Right lobe of liver (tissue), 6 donors: ENCODE results near the gene THSD7B. TPM values are rescaled to one million over a fixed set of nuclear protein-coding genes. Genes with fewer than 3 reads are reported as not detected.

Experiments used
- ATAC-seq, 4 donors: fragments of 200-7000 bp; cut with Tn5 transposase; one replicate each; pipeline ENCODE4 v1.9.1; 2020; ENCODE audit warnings: mild to moderate bottlenecking in 4 of 4, moderate library complexity in 4 of 4
- DNase-seq, 3 donors: peaks; one replicate each; pipeline ENCODE4 v3.0.0-alpha.2; 2020
- H3K27ac ChIP-seq, 3 donors: fragments of 200-600 bp; one replicate each; pipeline ENCODE4 v1.8.0; 2022
- H3K27me3 ChIP-seq, 2 donors: fragments of 200-600 bp; one replicate each; pipeline ENCODE4 v1.8.0; 2022
- H3K36me3 ChIP-seq, 4 donors: fragments of 200-600 bp; sonication (generic) in 1 of 4; one replicate each; pipeline versions ENCODE4 v1.5.1 to v1.8.0; 2017 to 2022; ENCODE audit warnings: control low read depth in 1 of 4
- H3K4me1 ChIP-seq, 4 donors: fragments of 200-600 bp; sonication (generic) in 1 of 4; one replicate each; pipeline versions ENCODE4 v1.5.1 to v1.8.0; 2017 to 2022; ENCODE audit warnings: control low read depth in 1 of 4
- H3K4me3 ChIP-seq, 3 donors: fragments of 200-600 bp; one replicate each; pipeline ENCODE4 v1.8.0; 2022
- H3K9me3 ChIP-seq, 4 donors: fragments of 200-600 bp; sonication (generic) in 1 of 4; one replicate each; pipeline versions ENCODE4 v1.5.1 to v1.8.0; 2017 to 2022; ENCODE audit warnings: control low read depth in 1 of 4
- CTCF ChIP-seq, 4 donors: fragments of 200-600 bp in 3 of 4; fragments of 450-650 bp in 1 of 4; IDR thresholded peaks; one replicate each; pipeline versions ENCODE4 v1.5.1 to v1.8.0; 2016 to 2022; ENCODE audit warnings: antibody characterized with exemption in 4 of 4, mild to moderate bottlenecking in 2 of 4
- POLR2A ChIP-seq: fragments of 450-650 bp; IDR thresholded peaks from one replicate; pipeline ENCODE4 v1.6.1; 2017; ENCODE audit warnings: antibody characterized with exemption, mild to moderate bottlenecking
- WGBS: methylation state at CpG from one replicate; pipeline ENCODE4 v1.1.6; 2018; ENCODE audit warnings: low coverage, low lambda C conversion rate; ENCODE audit not compliant: insufficient coverage; ENCODE audit errors: missing lambda C conversion rate; 5-methylcytosine and 5-hydroxymethylcytosine counted together
- intact Hi-C, 2 donors: fragments of 100-400 bp; cut with DNase I; formaldehyde crosslinking; loops; one replicate each; pipeline versions ENCODE4 v1.11.2 to v1.14.1; 2022
- total RNA-seq, 6 experiments: library from RNA; depleted of rRNA in 2 of 6; stranded (reverse); fragments of >200 nt in 2 of 6; fragmentation: NEBNext Ultra II Directional in 3 of 6; extraction: Animal tissue kit (Norgen Biotek cat#: 25700) in 3 of 6; gene quantifications; one replicate each; pipeline versions ENCODE4 v1.1.0 to v1.2.4, GENCODE V29; 2016 to 2023
- donor health status: DM: no; HTN: yes; CAD: no.
- donor health status: DM: no; HTN: no; CAD: no.
- donor health status: DM: no; HTN: no; CAD: no.
- donor health status: DM: no; HTN: yes; CAD: no.
- donor health status: DM: no; HTN: yes; CAD: no.

The THSD7B gene
- total RNA-seq, 6 experiments from 2014 or later: 0.07 to 0.89 (median 0.24) TPM

DNA sequence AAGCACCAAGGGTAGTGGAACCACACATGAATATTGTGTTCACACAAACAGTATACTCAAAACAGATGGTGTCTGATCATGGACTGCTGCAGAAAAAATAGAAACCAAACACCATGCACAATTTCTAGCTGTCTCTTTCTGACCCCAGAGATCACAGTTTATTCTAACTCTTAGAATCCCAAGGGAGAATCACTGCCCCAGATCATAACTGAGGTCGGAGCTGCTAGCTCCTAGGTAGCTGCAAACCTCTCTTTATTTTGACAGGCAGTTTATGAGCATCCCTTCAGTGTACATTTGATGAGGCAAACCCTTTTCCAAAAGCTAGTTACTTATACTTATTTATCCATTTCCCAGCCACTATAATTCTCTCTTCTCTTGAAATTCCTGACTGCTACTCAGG is 759.8 kb downstream of the THSD7B start:
- no peak for ATAC-seq
- WGBS: 27% methylated on average over 1 of the region's 1 CpG
- Histone ChIP-seq H3K27me3 (no peaks in the 10 kb centered on the region), H3K4me1 (no peaks in the 10 kb centered on the region), H3K9me3 (no peaks in the 10 kb centered on the region), H3K36me3 (no peaks in the 10 kb centered on the region), H3K4me3 (no peak overlapping the region), H3K27ac (no peak overlapping the region)
- TF ChIP-seq CTCF (IDR thresholded peaks at IDR 0.05) (no peak), POLR2A (no peak)
- DNase-seq: no peak
- intact Hi-C loops: no loop called here

- 75% methylated on average over 2 of the region's 2 CpGs for whole genome bisulfite sequencing
- no peaks in the 10 kb centered on the region for H3K9me3 ChIP-seq
- no peaks in the 10 kb centered on the region for H3K27me3 ChIP-seq
- H3K4me1 ChIP-seq: no peaks in the 10 kb centered on the region
- DNase-seq (no peak), ATAC-seq (no peak)
- TF ChIP-seq CTCF (IDR thresholded peaks at IDR 0.05): no peak
- TF ChIP-seq POLR2A: no peak
- no peaks in the 10 kb centered on the region for H3K36me3 ChIP-seq
- no peak overlapping the region for H3K4me3 ChIP-seq
- intact Hi-C loops: no loop called here
- no peak overlapping the region for H3K27ac ChIP-seq
Observed at GRCh38 chr2:137525641-137526190, 760.4 kb downstream of the THSD7B start.

DNA sequence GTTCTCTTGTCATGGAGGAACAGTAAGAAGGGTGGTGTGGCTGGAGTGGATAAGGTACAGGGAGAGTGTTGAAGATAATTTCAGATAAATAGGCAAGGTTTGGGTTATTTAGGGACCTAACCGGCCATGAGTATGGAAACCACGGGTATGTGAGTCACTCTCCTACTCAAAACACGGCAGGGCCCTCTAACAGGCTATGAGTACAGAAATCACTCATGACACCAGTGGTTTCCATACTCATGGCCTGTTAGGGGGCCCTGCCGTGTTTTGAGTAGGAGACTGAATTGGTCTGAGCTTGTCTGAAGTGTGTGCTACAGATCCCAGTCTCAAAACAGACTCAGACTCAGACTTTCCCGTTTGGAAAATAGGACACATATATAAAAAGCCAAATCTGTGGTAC is 770.6 kb downstream of the THSD7B start:
- ATAC-seq: no peak
- no peaks in the 10 kb centered on the region for H3K27me3 ChIP-seq
- intact Hi-C loops: no loop called here
- H3K36me3 ChIP-seq: no peaks in the 10 kb centered on the region
- WGBS: 40% methylated on average over 3 of the region's 5 CpGs
- H3K4me3 ChIP-seq: no peak overlapping the region
- no peaks in the 10 kb centered on the region for H3K9me3 ChIP-seq
- no peaks in the 10 kb centered on the region for H3K4me1 ChIP-seq
- no peak overlapping the region for H3K27ac ChIP-seq
- no peak for TF ChIP-seq CTCF (IDR thresholded peaks at IDR 0.05)
- no peak for TF ChIP-seq POLR2A
- no peak for DNase-seq

GRCh38 chr2:137539336-137539735 is 774.0 kb downstream of the THSD7B start:
- intact Hi-C loops: no loop called here
- no peaks in the 10 kb centered on the region for H3K27me3 ChIP-seq
- H3K27ac ChIP-seq: no peak overlapping the region
- no peak overlapping the region for H3K4me3 ChIP-seq
- ATAC-seq: no peak
- TF ChIP-seq POLR2A (no peak), CTCF (IDR thresholded peaks at IDR 0.05) (no peak)
- H3K4me1 ChIP-seq: no peaks in the 10 kb centered on the region
- H3K9me3 ChIP-seq: no peaks in the 10 kb centered on the region
- no peaks in the 10 kb centered on the region for H3K36me3 ChIP-seq
- no peak for DNase-seq
- 48% methylated on average over 1 of the region's 1 CpG for WGBS

- Histone ChIP-seq H3K27ac (no peak overlapping the region), H3K9me3 (no peaks in the 10 kb centered on the region), H3K27me3 (no peaks in the 10 kb centered on the region), H3K36me3 (no peaks in the 10 kb centered on the region), H3K4me3 (no peak overlapping the region), H3K4me1 (no peaks in the 10 kb centered on the region)
- DNase-seq (no peak), ATAC-seq (no peak)
- intact Hi-C loops: no loop called here
- TF ChIP-seq POLR2A: no peak
- no peak for TF ChIP-seq CTCF (IDR thresholded peaks at IDR 0.05)
- 52% methylated on average over 6 of the region's 6 CpGs for WGBS
Observed at GRCh38 chr2:137547842-137548241, 782.5 kb downstream of the THSD7B start.
